PC-3 (cell line): ENCODE data around the gene ULK3.

Experiments
- CTCF ChIP-seq: fragments of 300-600 bp; sonication (generic); conservative IDR thresholded peaks from 2 replicates; pipeline ENCODE4 v1.5.1; 2017; ENCODE audit warnings: antibody characterized with exemption, low read depth, mild to moderate bottlenecking, low read length
- EZH2 ChIP-seq: fragments of 300-600 bp; sonication (generic); IDR thresholded peaks from one replicate; pipeline ENCODE4 v1.6.1; 2017; ENCODE audit warnings: antibody characterized with exemption, mild to moderate bottlenecking, low read length; ENCODE audit not compliant: unreplicated experiment
- EZH2phosphoT487 ChIP-seq: fragments of 300-600 bp; sonication (generic); IDR thresholded peaks from 2 replicates; pipeline ENCODE4 v1.6.1; 2018; ENCODE audit warnings: mild to moderate bottlenecking, antibody characterized with exemption, low read length, borderline replicate concordance

GRCh38 chr15:74869372-74869725, 26.4 kb upstream of the ULK3 start:
- TF ChIP-seq CTCF: no peak
- no peak for TF ChIP-seq EZH2
- TF ChIP-seq EZH2phosphoT487: no peak
